Astrocyte of the spinal cord (primary cell): ENCODE data around the gene PET100.

Experiments
- DNase-seq: peaks from one replicate; pipeline ENCODE4 v3.0.0; 2011; ENCODE audit warnings: low read depth, low spot score
- H3K4me3 ChIP-seq: 2 replicates; pipeline ENCODE4 v1.5.1; 2011; ENCODE audit warnings: low read depth, mild to moderate bottlenecking, low read length, moderate library complexity
- in situ Hi-C: cut with HindIII; loops from 2 replicates; pipeline ENCODE4 v1.10.0; 2017; ENCODE audit warnings: low sequenced_read_pairs
- TF ChIP-seq, protein P1 (sequence below): IDR thresholded peaks from 2 replicates; pipeline ENCODE4 v1.5.1; 2012; ENCODE audit warnings: low read depth, mild to moderate bottlenecking, low read length, inconsistent platforms

The PET100 gene

GRCh38 chr19:7644550-7644877 is 14.9 kb downstream of the PET100 start:
- DNase-seq = no peak
- TF ChIP-seq, protein P1, sequence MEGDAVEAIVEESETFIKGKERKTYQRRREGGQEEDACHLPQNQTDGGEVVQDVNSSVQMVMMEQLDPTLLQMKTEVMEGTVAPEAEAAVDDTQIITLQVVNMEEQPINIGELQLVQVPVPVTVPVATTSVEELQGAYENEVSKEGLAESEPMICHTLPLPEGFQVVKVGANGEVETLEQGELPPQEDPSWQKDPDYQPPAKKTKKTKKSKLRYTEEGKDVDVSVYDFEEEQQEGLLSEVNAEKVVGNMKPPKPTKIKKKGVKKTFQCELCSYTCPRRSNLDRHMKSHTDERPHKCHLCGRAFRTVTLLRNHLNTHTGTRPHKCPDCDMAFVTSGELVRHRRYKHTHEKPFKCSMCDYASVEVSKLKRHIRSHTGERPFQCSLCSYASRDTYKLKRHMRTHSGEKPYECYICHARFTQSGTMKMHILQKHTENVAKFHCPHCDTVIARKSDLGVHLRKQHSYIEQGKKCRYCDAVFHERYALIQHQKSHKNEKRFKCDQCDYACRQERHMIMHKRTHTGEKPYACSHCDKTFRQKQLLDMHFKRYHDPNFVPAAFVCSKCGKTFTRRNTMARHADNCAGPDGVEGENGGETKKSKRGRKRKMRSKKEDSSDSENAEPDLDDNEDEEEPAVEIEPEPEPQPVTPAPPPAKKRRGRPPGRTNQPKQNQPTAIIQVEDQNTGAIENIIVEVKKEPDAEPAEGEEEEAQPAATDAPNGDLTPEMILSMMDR = no peak
- H3K4me3 ChIP-seq = no peak overlapping the region
- in situ Hi-C loops = no loop called here

DNA sequence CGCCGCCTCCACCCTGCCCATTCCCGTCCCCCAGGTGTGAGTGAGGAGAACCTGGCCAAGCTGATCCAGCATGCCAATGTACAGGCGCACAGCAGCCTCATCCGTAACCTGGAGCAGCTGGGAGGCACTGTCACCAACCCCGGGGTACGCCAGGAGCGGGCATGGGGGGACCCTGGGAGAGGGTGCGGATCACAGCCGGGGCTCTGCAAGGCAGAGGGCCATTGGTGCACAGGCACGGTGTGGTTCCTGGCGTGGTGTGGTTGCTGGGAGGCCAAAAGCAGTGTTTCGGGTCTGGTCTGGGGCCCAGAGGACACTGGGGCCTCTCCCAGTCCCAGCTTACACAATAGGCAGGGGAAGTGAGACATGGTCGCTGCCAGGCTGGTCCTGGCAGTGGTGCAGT is 15.6 kb downstream of the PET100 start:
- in situ Hi-C loops = no loop called here
- no peak overlapping the region for H3K4me3 ChIP-seq
- DNase-seq = no peak
- TF ChIP-seq, protein P1 = no peak

DNA sequence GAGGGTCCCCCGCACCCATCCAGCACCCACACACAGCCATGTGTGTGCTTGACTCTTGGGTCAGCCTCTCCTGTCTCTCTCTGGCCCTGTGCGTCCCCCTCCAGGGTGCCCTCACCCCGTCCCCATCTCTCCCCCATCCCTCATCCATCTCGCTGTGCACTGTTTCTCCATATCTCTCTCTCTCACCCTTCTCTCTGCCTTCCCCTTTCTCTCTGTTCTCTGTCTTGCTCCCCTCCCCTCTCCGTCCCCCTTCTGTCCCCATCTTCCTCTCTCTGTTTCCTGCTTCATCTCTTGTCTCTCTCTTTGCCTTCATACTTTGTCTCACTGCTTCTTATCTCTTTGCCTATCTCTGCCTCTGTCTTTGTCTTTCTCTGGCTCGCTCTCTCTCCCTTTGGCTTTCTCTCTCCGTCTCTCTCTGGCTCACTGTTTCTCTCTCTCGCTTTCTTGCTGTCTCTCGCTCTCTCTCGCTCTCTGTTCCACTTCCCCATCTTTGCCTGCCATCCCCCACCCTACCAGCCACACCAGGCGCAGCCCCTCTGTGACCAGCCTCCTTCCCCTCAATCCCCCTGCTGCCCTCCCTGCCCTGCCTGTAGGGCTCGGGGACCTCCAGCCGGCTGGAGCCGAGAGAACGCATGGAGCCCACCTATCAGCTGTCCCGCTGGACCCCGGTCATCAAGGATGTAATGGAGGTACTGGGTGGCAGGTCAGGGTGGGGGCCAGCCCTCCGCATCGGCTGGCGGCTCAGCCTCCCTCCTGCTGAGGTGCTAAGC is 16.2 kb downstream of the PET100 start:
- DNase-seq = no peak
- TF ChIP-seq, protein P1 = no peak
- H3K4me3 ChIP-seq = no peak overlapping the region
- in situ Hi-C loops = no loop called here

DNA sequence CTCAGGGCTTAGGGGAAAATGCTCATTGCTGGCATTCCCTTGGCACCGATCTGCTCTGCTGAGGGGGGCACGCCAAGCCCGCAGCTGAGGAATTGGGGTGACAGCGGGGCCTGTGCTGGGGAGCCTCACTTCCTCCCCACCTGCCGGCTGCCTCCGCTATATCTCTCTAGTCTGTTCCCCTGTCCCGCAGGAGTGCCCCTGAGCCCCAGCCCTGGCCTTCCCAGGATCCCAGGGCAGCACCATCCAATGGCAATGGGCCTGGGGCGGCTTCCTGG is 16.8 kb downstream of the PET100 start:
- H3K4me3 ChIP-seq = no peak overlapping the region
- in situ Hi-C loops = no loop called here
- no peak for DNase-seq
- TF ChIP-seq, protein P1 = no peak

DNA sequence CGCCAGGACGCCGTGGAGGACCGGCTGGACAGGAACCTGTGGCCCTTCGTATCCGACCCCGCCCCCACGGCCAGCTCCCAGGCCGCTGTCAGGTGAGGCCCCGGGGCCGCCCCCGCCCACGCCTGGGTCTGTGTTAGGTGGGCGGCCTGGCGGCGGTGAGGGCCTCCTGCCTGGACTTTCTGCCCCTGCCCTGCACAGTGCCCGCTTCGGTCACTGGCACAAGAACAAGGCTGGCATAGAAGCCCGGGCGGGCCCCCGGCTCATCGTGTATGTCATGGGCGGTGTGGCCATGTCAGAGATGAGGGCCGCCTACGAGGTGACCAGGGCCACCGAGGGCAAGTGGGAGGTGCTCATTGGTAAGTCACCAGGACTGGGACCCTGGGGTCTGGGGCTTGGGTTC is 17.6 kb downstream of the PET100 start:
- TF ChIP-seq, protein P1 = no peak
- DNase-seq = no peak
- in situ Hi-C loops = no loop called here
- H3K4me3 ChIP-seq = no peak overlapping the region

DNA sequence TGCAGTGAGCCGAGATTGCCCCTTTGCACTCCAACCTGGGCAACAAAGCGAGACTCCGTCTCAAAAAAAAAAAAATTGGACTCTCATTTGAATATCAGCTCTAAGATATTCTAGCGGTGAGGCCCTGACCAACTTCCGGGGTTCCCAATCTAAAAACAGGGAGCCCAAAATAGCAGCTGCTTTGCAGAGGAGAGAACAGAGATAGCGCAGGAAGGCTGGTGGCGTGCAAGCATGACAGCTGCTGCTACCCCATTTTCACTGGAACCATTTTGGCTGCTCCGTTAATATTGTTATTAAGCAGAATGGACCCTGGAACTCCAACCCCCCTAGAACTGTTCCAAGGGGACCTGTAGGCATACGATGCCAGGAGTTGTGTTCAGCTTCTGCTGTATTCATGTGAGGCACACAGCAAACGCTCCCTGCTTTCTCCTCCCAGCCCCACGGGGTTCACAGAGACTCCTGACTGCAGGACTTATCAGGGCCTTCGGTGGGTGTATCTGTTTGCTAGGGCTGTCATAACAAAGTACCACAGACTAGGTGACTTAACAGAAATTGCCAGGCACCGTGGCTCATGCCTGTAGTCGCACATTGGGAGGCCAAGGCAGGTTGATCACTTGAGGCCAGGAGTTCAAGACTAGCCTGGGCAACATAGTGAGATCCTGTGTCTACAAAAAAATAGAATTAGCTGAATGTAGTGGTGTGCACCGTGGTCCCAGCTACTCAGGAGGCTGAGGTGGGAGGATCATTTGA is 18.8 kb downstream of the PET100 start:
- in situ Hi-C loops = no loop called here
- no peak overlapping the region for H3K4me3 ChIP-seq

More for the DNA sequence above, 18.8 kb downstream of the PET100 start:
- DNase-seq = no peak
- TF ChIP-seq, protein P1 = no peak
